Keratinocyte (primary cell): ENCODE data around the gene ZBTB40. TPM values are rescaled to one million over a fixed set of nuclear protein-coding genes. Genes with fewer than 3 reads are reported as not detected.

Experiments
- DNase-seq: peaks from one replicate; pipeline ENCODE4 v3.0.0-alpha.2; 2011; ENCODE audit warnings: low read depth, missing footprints, low spot score
- FAIRE-seq: peaks from 2 replicates; lab custom pipeline; 2011; peaks lifted over from hg19 to GRCh38; lab: Jason Lieb, UNC
- H2AFZ ChIP-seq: 2 replicates; pipeline ENCODE4 v1.6.0; 2012; ENCODE audit warnings: low read length, control low read depth, inconsistent platforms; ENCODE audit not compliant: control insufficient read depth
- H3K27ac ChIP-seq: 2 replicates; pipeline ENCODE4 v1.5.1; 2011; ENCODE audit warnings: low read length; ENCODE audit not compliant: control insufficient read depth, insufficient read depth
- H3K27me3 ChIP-seq: 3 replicates; pipeline ENCODE4 v1.6.0; 2011; ENCODE audit warnings: low read length; ENCODE audit not compliant: control insufficient read depth, insufficient read depth; ENCODE audit errors: extremely low read depth
- H3K36me3 ChIP-seq, 2 experiments: 2 replicates in 1 of 2; 3 replicates in 1 of 2; pipeline ENCODE4 v1.5.1; 2011; ENCODE audit warnings: low read length in 2 of 2, mild to moderate bottlenecking in 1 of 2; ENCODE audit not compliant: control insufficient read depth in 2 of 2, insufficient read depth in 2 of 2; ENCODE audit errors: extremely low read depth in 1 of 2
- H3K4me1 ChIP-seq: 3 replicates; pipeline ENCODE4 v1.5.1; 2011; ENCODE audit warnings: low read length; ENCODE audit not compliant: control insufficient read depth, insufficient read depth; ENCODE audit errors: extremely low read depth
- H3K4me2 ChIP-seq: 3 replicates; pipeline ENCODE4 v1.6.0; 2011; ENCODE audit warnings: low read depth, low read length; ENCODE audit not compliant: control insufficient read depth, insufficient read depth; ENCODE audit errors: extremely low read depth
- H3K4me3 ChIP-seq, 3 experiments: fragments of 200-600 bp in 1 of 3; sonication (generic) in 1 of 3; 2 replicates in 2 of 3; 3 replicates in 1 of 3; pipeline ENCODE4 v1.5.1; 2011 to 2016; ENCODE audit warnings: low read length in 3 of 3, mild to moderate bottlenecking in 3 of 3, control low read depth in 2 of 3, inconsistent platforms in 1 of 3, low read depth in 1 of 3, mixed read lengths in 1 of 3, mixed run types in 1 of 3, moderate library complexity in 1 of 3; ENCODE audit not compliant: control insufficient read depth in 2 of 3, insufficient read depth in 2 of 3; ENCODE audit errors: extremely low read depth in 1 of 3
- H3K79me2 ChIP-seq: 2 replicates; pipeline ENCODE4 v1.6.0; 2012; ENCODE audit warnings: low read length; ENCODE audit not compliant: control insufficient read depth, insufficient read depth
- H3K9ac ChIP-seq: 3 replicates; pipeline ENCODE4 v1.6.0; 2011; ENCODE audit warnings: low read length; ENCODE audit not compliant: control insufficient read depth, insufficient read depth; ENCODE audit errors: extremely low read depth
- H3K9me1 ChIP-seq: 3 replicates; pipeline ENCODE4 v1.6.0; 2011; ENCODE audit warnings: low read length; ENCODE audit not compliant: control insufficient read depth, insufficient read depth; ENCODE audit errors: extremely low read depth
- H3K9me3 ChIP-seq: 2 replicates; pipeline ENCODE4 v1.5.1; 2012; ENCODE audit warnings: low read depth, low read length; ENCODE audit not compliant: control insufficient read depth
- H4K20me1 ChIP-seq: 3 replicates; pipeline ENCODE4 v1.6.0; 2011; ENCODE audit warnings: low read length; ENCODE audit not compliant: control insufficient read depth, insufficient read depth; ENCODE audit errors: extremely low read depth
- CTCF ChIP-seq, 3 experiments: IDR thresholded peaks in 1 of 3; conservative IDR thresholded peaks in 1 of 3; optimal IDR thresholded peaks in 1 of 3; 2 replicates in 2 of 3; 3 replicates in 1 of 3; pipeline versions ENCODE3 to v1.5.1; 2011; ENCODE audit warnings: low read length in 3 of 3, mild to moderate bottlenecking in 3 of 3, moderate library complexity in 2 of 3, control low read depth in 1 of 3, inconsistent platforms in 1 of 3; ENCODE audit not compliant: insufficient read depth in 2 of 3; ENCODE audit errors: extremely low read depth in 1 of 3
- EZH2 ChIP-seq: IDR thresholded peaks from one replicate; pipeline ENCODE4 v1.6.1; 2012; ENCODE audit warnings: inconsistent platforms, mild to moderate bottlenecking, low read length, moderate library complexity
- dilution Hi-C: fragments of 300-500 bp; cut with MboI; formaldehyde crosslinking; loops from one replicate; pipeline ENCODE4 v1.7.0; 2020; ENCODE audit warnings: low sequenced_read_pairs; ENCODE audit not compliant: extremely low pct_ligation_motif_present
- polyA plus RNA-seq, 5 experiments: library from polyadenylated mRNA; depleted of rRNA in 3 of 5; stranded (reverse) in 3 of 5; stranded (forward) in 1 of 5; unstranded in 1 of 5; fragments of >200 nt; gene quantifications; 1 replicate in 1 of 5; 2 replicates in 3 of 5; 3 replicates in 1 of 5; pipeline versions ENCODE4 v1.2.1 to v1.2.3, GENCODE V29; 2011 to 2012; ENCODE audit warnings: missing spikeins in 2 of 5, low read depth in 1 of 5, low replicate concordance in 1 of 5

Gene ZBTB40
- polyA plus RNA-seq, 1 donor (not counting 4 experiments of a cell fraction or from before 2014, with no cell fraction given) = 5.0 TPM

- no peak for DNase-seq
- no peak overlapping the region for H3K27ac ChIP-seq
- no peak overlapping the region for H3K9ac ChIP-seq
- H3K27me3 ChIP-seq = no peaks in the 10 kb centered on the region
- H3K4me2 ChIP-seq = no peak overlapping the region
- H4K20me1 ChIP-seq = no peaks in the 10 kb centered on the region
- H2AFZ ChIP-seq = no peak overlapping the region
- dilution Hi-C loops = no loop called here
- no peaks in the 10 kb centered on the region for H3K9me3 ChIP-seq
- no peaks in the 10 kb centered on the region for H3K36me3 ChIP-seq
- H3K79me2 ChIP-seq = no peaks in the 10 kb centered on the region
- TF ChIP-seq CTCF (optimal IDR thresholded peaks at IDR 0.05 in 1 of 3, IDR thresholded peaks at IDR 0.05 in 1 of 3, conservative IDR thresholded peaks at IDR 0.05 in 1 of 3; ENCODE audit: extremely low read depth in 1 of 3, insufficient read depth in 2 of 3, low read length in 3 of 3) = no peak
- TF ChIP-seq EZH2 = no peak
- no peaks in the 10 kb centered on the region for H3K4me1 ChIP-seq
- no peaks in the 10 kb centered on the region for H3K9me1 ChIP-seq
- H3K4me3 ChIP-seq = no peak overlapping the region
- no peak for FAIRE-seq
Measured at GRCh38 chr1:22406722-22407495, 44.7 kb upstream of the ZBTB40 start.

- Histone ChIP-seq H3K4me1 (no peaks in the 10 kb centered on the region), H4K20me1 (no peaks in the 10 kb centered on the region), H3K4me2 (no peak overlapping the region), H3K9me1 (no peaks in the 10 kb centered on the region), H3K79me2 (no peaks in the 10 kb centered on the region), H3K27ac (no peak overlapping the region), H3K36me3 (no peaks in the 10 kb centered on the region), H3K4me3 (no peak overlapping the region), H3K9ac (no peak overlapping the region), H3K27me3 (no peaks in the 10 kb centered on the region), H2AFZ (no peak overlapping the region), H3K9me3 (no peaks in the 10 kb centered on the region)
- FAIRE-seq = no peak
- TF ChIP-seq CTCF (optimal IDR thresholded peaks at IDR 0.05 in 1 of 3, IDR thresholded peaks at IDR 0.05 in 1 of 3, conservative IDR thresholded peaks at IDR 0.05 in 1 of 3; ENCODE audit: extremely low read depth in 1 of 3, insufficient read depth in 2 of 3, low read length in 3 of 3) (no peak), EZH2 (no peak)
- no peak for DNase-seq
- dilution Hi-C loops = no loop called here
Measured at GRCh38 chr1:22408230-22408629, 43.4 kb upstream of the ZBTB40 start.
